GM06990 (cell line): ENCODE results near the gene ACTG2.
"Not testable (repeated sequence)": the region's sequence is repeated elsewhere in the genome, so short reads cannot be mapped to it uniquely, and the experiment has no call there.

Experiments
- DNase-seq: peaks from one replicate; pipeline ENCODE4 v3.0.0-alpha.2; 2011; ENCODE audit not compliant: insufficient read length; ENCODE audit errors: extremely low read depth
- H3K27me3 ChIP-seq: replicated peaks from 2 replicates; pipeline ENCODE4 v1.6.0; 2011; ENCODE audit warnings: low read length; ENCODE audit not compliant: control insufficient read depth, insufficient read depth
- H3K36me3 ChIP-seq: 2 replicates; pipeline ENCODE4 v1.5.1; 2011; ENCODE audit warnings: low read length; ENCODE audit not compliant: control insufficient read depth, insufficient read depth
- H3K4me3 ChIP-seq: replicated peaks from 2 replicates; pipeline ENCODE4 v1.5.1; 2011; ENCODE audit warnings: low read depth, mild to moderate bottlenecking, control low read depth, low read length
- TF ChIP-seq, protein P1 (sequence below): IDR thresholded peaks from 2 replicates; pipeline ENCODE4 v1.5.1; 2011; ENCODE audit warnings: low read length, control low read depth, mild to moderate bottlenecking, inconsistent platforms; ENCODE audit not compliant: insufficient read depth, poor library complexity, severe bottlenecking

Gene ACTG2

GRCh38 chr2:73877071-73877802 lies 15.6 kb upstream of the ACTG2 start:
- DNase-seq: no peak
- TF ChIP-seq, protein P1, sequence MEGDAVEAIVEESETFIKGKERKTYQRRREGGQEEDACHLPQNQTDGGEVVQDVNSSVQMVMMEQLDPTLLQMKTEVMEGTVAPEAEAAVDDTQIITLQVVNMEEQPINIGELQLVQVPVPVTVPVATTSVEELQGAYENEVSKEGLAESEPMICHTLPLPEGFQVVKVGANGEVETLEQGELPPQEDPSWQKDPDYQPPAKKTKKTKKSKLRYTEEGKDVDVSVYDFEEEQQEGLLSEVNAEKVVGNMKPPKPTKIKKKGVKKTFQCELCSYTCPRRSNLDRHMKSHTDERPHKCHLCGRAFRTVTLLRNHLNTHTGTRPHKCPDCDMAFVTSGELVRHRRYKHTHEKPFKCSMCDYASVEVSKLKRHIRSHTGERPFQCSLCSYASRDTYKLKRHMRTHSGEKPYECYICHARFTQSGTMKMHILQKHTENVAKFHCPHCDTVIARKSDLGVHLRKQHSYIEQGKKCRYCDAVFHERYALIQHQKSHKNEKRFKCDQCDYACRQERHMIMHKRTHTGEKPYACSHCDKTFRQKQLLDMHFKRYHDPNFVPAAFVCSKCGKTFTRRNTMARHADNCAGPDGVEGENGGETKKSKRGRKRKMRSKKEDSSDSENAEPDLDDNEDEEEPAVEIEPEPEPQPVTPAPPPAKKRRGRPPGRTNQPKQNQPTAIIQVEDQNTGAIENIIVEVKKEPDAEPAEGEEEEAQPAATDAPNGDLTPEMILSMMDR: no peak

GRCh38 chr2:73877984-73878383 lies 14.8 kb upstream of the ACTG2 start:
- H3K4me3 ChIP-seq, DNase-seq, H3K36me3 ChIP-seq, H3K27me3 ChIP-seq: not testable (repeated sequence)

More at GRCh38 chr2:73877071-73877802, 15.6 kb upstream of the ACTG2 start:
- H3K4me3 ChIP-seq: no peak overlapping the region
- no peaks in the 10 kb centered on the region for H3K36me3 ChIP-seq
- H3K27me3 ChIP-seq: no peaks in the 10 kb centered on the region

DNA sequence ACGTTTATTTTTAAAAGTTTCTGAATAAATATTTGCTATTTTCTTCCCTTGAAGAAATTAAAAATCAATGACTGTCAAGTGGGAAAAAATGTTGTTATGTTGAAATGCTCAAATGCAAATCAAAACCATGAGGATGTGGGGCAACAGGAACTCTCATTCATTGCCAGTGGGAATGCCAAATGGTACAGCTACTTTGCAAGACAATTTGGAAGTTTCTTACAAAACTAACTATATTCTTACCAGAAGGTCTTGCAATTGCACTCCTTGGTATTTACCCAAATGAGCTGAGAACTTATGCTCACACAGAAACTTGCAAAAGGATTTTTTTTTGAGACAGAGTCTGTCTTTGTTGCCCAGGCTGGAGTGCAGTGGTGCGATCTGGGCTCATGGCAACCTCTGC lies 7.4 kb upstream of the ACTG2 start:
- Histone ChIP-seq H3K4me3 (no peak overlapping the region), H3K36me3 (no peaks in the 10 kb centered on the region), H3K27me3 (no peaks in the 10 kb centered on the region)
- TF ChIP-seq, protein P1: no peak
- no peak for DNase-seq

- DNase-seq: no peak
- TF ChIP-seq, protein P1: no peak
- Histone ChIP-seq H3K4me3 (no peak overlapping the region), H3K36me3 (no peaks in the 10 kb centered on the region), H3K27me3 (no peaks in the 10 kb centered on the region)
Measured at GRCh38 chr2:73886357-73886756, 6.5 kb upstream of the ACTG2 start.

DNA sequence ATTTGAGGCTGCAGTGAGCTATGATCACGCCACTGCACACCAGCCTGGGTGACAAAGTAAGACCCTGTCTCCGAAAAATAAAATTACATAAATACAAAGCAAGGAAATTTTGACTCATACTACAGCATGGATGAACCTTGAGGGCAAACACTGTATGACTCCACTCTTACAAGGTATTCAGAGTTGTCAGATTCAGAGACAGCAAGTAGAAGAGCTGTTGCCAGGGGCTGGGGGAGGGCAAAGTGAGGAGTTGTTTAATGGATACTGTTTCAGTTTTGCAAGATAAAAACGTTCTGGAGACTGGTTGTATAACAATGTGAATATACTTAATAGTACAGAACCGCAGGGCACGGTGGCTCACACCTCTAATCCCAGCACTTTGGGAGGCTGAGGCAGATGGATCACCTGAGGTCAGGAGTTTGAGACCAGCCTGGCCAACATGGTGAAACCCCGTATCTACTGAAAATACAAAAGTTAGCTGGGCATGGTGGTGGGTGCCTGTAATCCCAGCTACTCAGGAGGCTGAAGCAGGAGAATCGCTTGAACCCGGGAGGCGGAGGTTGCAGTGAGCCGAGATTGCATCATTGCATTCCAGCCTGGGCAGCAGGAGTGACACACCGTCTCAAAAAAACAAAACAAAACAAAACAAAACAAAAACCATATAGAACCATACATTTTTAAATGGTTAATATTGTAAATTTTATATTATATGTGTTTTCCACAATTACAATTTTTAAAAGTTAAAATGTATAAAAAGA lies 5.0 kb upstream of the ACTG2 start:
- H3K27me3 ChIP-seq, DNase-seq, H3K4me3 ChIP-seq, H3K36me3 ChIP-seq: not testable (repeated sequence)

- H3K36me3 ChIP-seq: no peaks in the 10 kb centered on the region
Measured at GRCh38 chr2:73888388-73888787, 4.4 kb upstream of the ACTG2 start.

More at GRCh38 chr2:73888388-73888787, 4.4 kb upstream of the ACTG2 start:
- DNase-seq: no peak
- Histone ChIP-seq H3K27me3 (no peaks in the 10 kb centered on the region), H3K4me3 (no peak overlapping the region)
- TF ChIP-seq, protein P1: no peak
